H1 (cell line): Measurements from ENCODE around the gene SEC61G. TPM values are rescaled to one million over a fixed set of nuclear protein-coding genes. Genes with fewer than 3 reads are reported as not detected.
A peak's percentile ranks its signal among the peaks of the same experiment; 100 is the strongest.

Experiments
- CTCF ChIA-PET: fragments of 300-600 bp; sonication (Branson Sonifier 250); formaldehyde crosslinking; loops from one replicate; lab custom pipeline; 2021; ENCODE audit not compliant: partially characterized antibody; lab: Charles Lee
- POLR2A ChIA-PET: fragments of 300-600 bp; sonication (Branson Sonifier 250); formaldehyde crosslinking; loops from one replicate; lab custom pipeline; 2021; ENCODE audit warnings: inconsistent platforms; ENCODE audit not compliant: partially characterized antibody; lab: Charles Lee
- DNase-seq, 2 experiments: peaks; one replicate each; pipeline versions ENCODE4 v3.0.0 to v3.0.0-alpha.2; 2010 to 2022; ENCODE audit warnings: low spot score in 2 of 2, low read depth in 1 of 2, mixed read lengths in 1 of 2
- FAIRE-seq: peaks from 2 replicates; lab custom pipeline; 2011; peaks lifted over from hg19 to GRCh38; lab: Jason Lieb, UNC
- H2AFZ ChIP-seq: 2 replicates; pipeline ENCODE4 v1.8.1; 2012; ENCODE audit warnings: low read length, inconsistent platforms
- H2AK5ac ChIP-seq: 2 replicates; pipeline ENCODE4 v1.6.1; 2013; ENCODE audit warnings: low read depth, low read length
- H2BK120ac ChIP-seq: replicated peaks from 2 replicates; pipeline ENCODE3; 2013; ENCODE audit warnings: low read depth, low read length, inconsistent platforms
- H2BK12ac ChIP-seq: 2 replicates; pipeline ENCODE4 v1.6.1; 2013; ENCODE audit warnings: low read depth, low read length
- H2BK15ac ChIP-seq: 2 replicates; pipeline ENCODE4 v1.6.1; 2013; ENCODE audit warnings: low read length
- H2BK20ac ChIP-seq: 2 replicates; pipeline ENCODE4 v1.6.1; 2013; ENCODE audit warnings: low read length
- H2BK5ac ChIP-seq: 2 replicates; pipeline ENCODE4 v1.6.1; 2013; ENCODE audit warnings: low read depth, low read length
- H3K14ac ChIP-seq: 2 replicates; pipeline ENCODE4 v1.6.1; 2013; ENCODE audit warnings: inconsistent platforms; ENCODE audit not compliant: insufficient read length
- H3K18ac ChIP-seq: 2 replicates; pipeline ENCODE4 v1.6.1; 2013; ENCODE audit warnings: low read length; ENCODE audit errors: extremely low read depth
- H3K23ac ChIP-seq: 2 replicates; pipeline ENCODE4 v1.6.1; 2013; ENCODE audit warnings: inconsistent platforms; ENCODE audit not compliant: insufficient read length
- H3K23me2 ChIP-seq: 2 replicates; pipeline ENCODE4 v1.6.1; 2013; ENCODE audit warnings: low read depth, low read length
- H3K27ac ChIP-seq: 2 replicates; pipeline ENCODE4 v1.6.1; 2011; ENCODE audit warnings: low read depth, low read length, inconsistent platforms
- H3K27me3 ChIP-seq, 4 experiments: replicated peaks in 1 of 4; 1 replicate in 1 of 4; 2 replicates in 3 of 4; pipeline versions ENCODE4 v1.6.1 to v1.8.1; 2011 to 2013; ENCODE audit warnings: low read length in 3 of 4, mild to moderate bottlenecking in 3 of 4, inconsistent platforms in 2 of 4, mixed read lengths in 2 of 4, moderate library complexity in 1 of 4; ENCODE audit not compliant: control insufficient read depth in 3 of 4, insufficient read depth in 3 of 4; ENCODE audit errors: extremely low read depth in 1 of 4
- H3K36me3 ChIP-seq, 4 experiments: 2 replicates each; pipeline versions ENCODE4 v1.6.1 to v1.8.1; 2011 to 2013; ENCODE audit warnings: mild to moderate bottlenecking in 4 of 4, low read length in 3 of 4, moderate library complexity in 2 of 4, control low read depth in 1 of 4, inconsistent platforms in 1 of 4; ENCODE audit not compliant: insufficient read depth in 4 of 4, control insufficient read depth in 2 of 4
- H3K4ac ChIP-seq: replicated peaks from 2 replicates; pipeline ENCODE3; 2013; ENCODE audit warnings: low read length, low read depth, mixed read lengths, inconsistent platforms; ENCODE audit not compliant: insufficient read length
- H3K4me1 ChIP-seq, 4 experiments: replicated peaks in 1 of 4; 1 replicate in 1 of 4; 2 replicates in 3 of 4; pipeline versions ENCODE4 v1.6.1 to v1.8.1; 2011 to 2013; ENCODE audit warnings: low read length in 3 of 4, inconsistent platforms in 2 of 4, mixed read lengths in 1 of 4; ENCODE audit not compliant: insufficient read depth in 4 of 4, control insufficient read depth in 3 of 4
- H3K4me2 ChIP-seq, 2 experiments: 2 replicates each; pipeline versions ENCODE4 v1.6.1 to v1.8.1; 2011 to 2013; ENCODE audit warnings: low read depth in 2 of 2, low read length in 2 of 2, control low read depth in 1 of 2, inconsistent platforms in 1 of 2, mild to moderate bottlenecking in 1 of 2; ENCODE audit not compliant: insufficient read depth in 1 of 2
- H3K4me3 ChIP-seq, 4 experiments: fragments of 200-600, 300-600 bp in 1 of 4; sonication (generic), shearing (Covaris generic), sonication (Bioruptor Twin) in 1 of 4; 2 replicates each; pipeline versions ENCODE4 v1.5.1 to v1.8.1; 2011 to 2016; ENCODE audit warnings: low read length in 4 of 4, low read depth in 3 of 4, control low read depth in 2 of 4, inconsistent platforms in 2 of 4, mild to moderate bottlenecking in 2 of 4, mixed read lengths in 1 of 4, moderate library complexity in 1 of 4; ENCODE audit not compliant: insufficient read depth in 2 of 4; ENCODE audit errors: extremely low read depth in 1 of 4
- H3K56ac ChIP-seq: replicated peaks from 2 replicates; pipeline ENCODE3; 2013; ENCODE audit warnings: low read depth, mild to moderate bottlenecking, mixed read lengths, low read length, inconsistent platforms; ENCODE audit not compliant: insufficient read length
- H3K79me1 ChIP-seq: 2 replicates; pipeline ENCODE4 v1.6.1; 2013; ENCODE audit warnings: low read depth, low read length, control low read depth
- H3K79me2 ChIP-seq, 2 experiments: 2 replicates each; pipeline versions ENCODE4 v1.6.1 to v1.8.1; 2012 to 2013; ENCODE audit warnings: low read length in 2 of 2, mild to moderate bottlenecking in 2 of 2, inconsistent platforms in 1 of 2; ENCODE audit not compliant: insufficient read depth in 2 of 2, control insufficient read depth in 1 of 2
- H3K9ac ChIP-seq, 4 experiments: replicated peaks in 1 of 4; 1 replicate in 1 of 4; 2 replicates in 3 of 4; pipeline versions ENCODE4 v1.6.1 to v1.8.1; 2011 to 2013; ENCODE audit warnings: low read depth in 3 of 4, low read length in 3 of 4, control low read depth in 2 of 4, mild to moderate bottlenecking in 2 of 4, moderate library complexity in 2 of 4, inconsistent platforms in 1 of 4; ENCODE audit errors: extremely low read depth in 1 of 4
- H3K9me3 ChIP-seq, 2 experiments: 2 replicates each; pipeline versions ENCODE4 v1.6.1 to v1.8.1; 2012 to 2013; ENCODE audit warnings: mild to moderate bottlenecking in 2 of 2, moderate library complexity in 2 of 2, control low read depth in 1 of 2, inconsistent platforms in 1 of 2, low read depth in 1 of 2, low read length in 1 of 2, mixed read lengths in 1 of 2; ENCODE audit not compliant: insufficient read depth in 2 of 2
- H4K20me1 ChIP-seq, 2 experiments: replicated peaks in 1 of 2; 2 replicates each; pipeline versions ENCODE3 to v1.8.1; 2011 to 2013; ENCODE audit warnings: inconsistent platforms in 2 of 2, low read length in 2 of 2, mild to moderate bottlenecking in 1 of 2; ENCODE audit not compliant: insufficient read depth in 2 of 2, control insufficient read depth in 1 of 2
- H4K5ac ChIP-seq: 2 replicates; pipeline ENCODE4 v1.6.1; 2013; ENCODE audit warnings: low read length, low read depth, mixed read lengths, inconsistent platforms; ENCODE audit not compliant: insufficient read length
- H4K8ac ChIP-seq: 2 replicates; pipeline ENCODE4 v1.8.0; 2013; ENCODE audit warnings: mild to moderate bottlenecking, moderate library complexity, low read length, inconsistent platforms; ENCODE audit not compliant: insufficient read depth; ENCODE audit errors: extremely low read depth
- H4K91ac ChIP-seq: replicated peaks from 2 replicates; pipeline ENCODE3; 2013; ENCODE audit warnings: low read length, mixed read lengths, inconsistent platforms; ENCODE audit not compliant: insufficient read length
- ASH2L ChIP-seq: fragments of 200-600, 300-600 bp; sonication (generic); IDR thresholded peaks from one replicate; pipeline ENCODE4 v1.7.1; 2017; ENCODE audit warnings: low read length
- GABPA ChIP-seq: IDR thresholded peaks from 2 replicates; pipeline ENCODE4 v1.6.1; 2011; ENCODE audit warnings: mild to moderate bottlenecking, low read length, moderate library complexity, borderline replicate concordance; ENCODE audit not compliant: insufficient read depth
- HDAC2 ChIP-seq, 2 experiments: fragments of 300-600 bp in 1 of 2; sonication (generic) in 1 of 2; IDR thresholded peaks; 2 replicates each; pipeline ENCODE4 v1.6.1; 2011 to 2012; ENCODE audit warnings: low read depth in 2 of 2, low read length in 2 of 2, mild to moderate bottlenecking in 2 of 2, moderate library complexity in 2 of 2, borderline replicate concordance in 1 of 2, inconsistent platforms in 1 of 2
- NRF1 ChIP-seq: IDR thresholded peaks from 2 replicates; pipeline ENCODE4 v1.6.1; 2011; ENCODE audit warnings: mild to moderate bottlenecking, low read depth, low read length, improper control_type of control experiment
- PHF8 ChIP-seq: fragments of 200-600 bp; sonication (generic); conservative IDR thresholded peaks from 2 replicates; pipeline ENCODE4 v1.7.1; 2012; ENCODE audit warnings: low read depth, mild to moderate bottlenecking, inconsistent platforms, low read length, moderate library complexity
- TBP ChIP-seq: IDR thresholded peaks from 2 replicates; pipeline ENCODE4 v1.6.1; 2011; ENCODE audit warnings: low read depth, low read length, improper control_type of control experiment
- ZNF274 ChIP-seq: IDR thresholded peaks from 2 replicates; pipeline ENCODE4 v1.7.0; 2012; ENCODE audit warnings: low read length, borderline replicate concordance; ENCODE audit errors: extremely low read depth
- WGBS, 2 experiments: shearing (Covaris generic) in 1 of 2; methylation state at CpG; one replicate each; pipeline versions ENCODE4 v1.1.6 to v1.1.7; 2013 to 2015; ENCODE audit warnings: low lambda C conversion rate in 2 of 2, mixed read lengths in 2 of 2, inconsistent platforms in 1 of 2, low coverage in 1 of 2, missing lambda C conversion rate in 1 of 2; ENCODE audit not compliant: insufficient replicate concordance in 2 of 2, insufficient coverage in 1 of 2, insufficient read length in 1 of 2; ENCODE audit errors: extremely low coverage in 1 of 2, missing lambda C conversion rate in 1 of 2; 5-methylcytosine and 5-hydroxymethylcytosine counted together
- long read RNA-seq, 2 experiments: library from RNA in 1 of 2; library from capped mRNA in 1 of 2; stranded (forward); transcript quantifications; one replicate each; pipeline ENCODE4 v2.0.0, GENCODE V29; 2021; ENCODE audit warnings: inconsistent platforms in 1 of 2
- polyA minus RNA-seq, 3 experiments: library from RNA; depleted of rRNA, polyadenylated mRNA; stranded (reverse); fragments of >200 nt; gene quantifications; 1 replicate in 2 of 3; 2 replicates in 1 of 3; pipeline ENCODE4 v1.2.3, GENCODE V29; 2011
- polyA plus RNA-seq, 7 experiments: library from polyadenylated mRNA; depleted of rRNA in 3 of 7; stranded (reverse) in 5 of 7; unstranded in 2 of 7; fragments of >200 nt in 5 of 7; fragments of 200-250 nt in 2 of 7; gene quantifications; 1 replicate in 5 of 7; 2 replicates in 1 of 7; 4 replicates in 1 of 7; pipeline versions ENCODE4 v1.2.1 to v1.2.3, GENCODE V29; 2011 to 2013; ENCODE audit warnings: missing spikeins in 2 of 7, mixed read lengths in 2 of 7
- total RNA-seq: library from RNA; stranded (reverse); fragmentation: NEBNext Ultra II Directional; extraction: Animal tissue kit (Norgen Biotek cat#: 25700); gene quantifications from 2 replicates; pipeline ENCODE4 v1.2.1, GENCODE V29; 2021

SEC61G gene
- total RNA-seq, result 142 and 156 TPM in 2 replicates
- polyA plus RNA-seq (2011; rRNA removed), result 112 and 274 TPM in 2 replicates
- polyA plus RNA-seq (2011; cell fraction: cytosol; rRNA removed), result 235 TPM
- 17.2 TPM for polyA plus RNA-seq (2011; cell fraction: nucleus; rRNA removed)
- polyA plus RNA-seq (2012, experiment 1 of 2), result 206 to 397 TPM (median 290 TPM) in 4 replicates
- 231 TPM for polyA plus RNA-seq (2012, experiment 2 of 2)
- polyA plus RNA-seq (2013, experiment 1 of 2), result 240 TPM
- 255 TPM for polyA plus RNA-seq (2013, experiment 2 of 2)
- polyA minus RNA-seq (2011; rRNA and poly(A)+ RNA removed), result 48.7 and 56.0 TPM in 2 replicates
- 51.8 TPM for polyA minus RNA-seq (2011; cell fraction: cytosol; rRNA and poly(A)+ RNA removed)
- polyA minus RNA-seq (2011; cell fraction: nucleus; rRNA and poly(A)+ RNA removed), result 25.3 TPM
- long read RNA-seq, experiment 1, transcript SEC61G-202 (4 exons, 459 nt), result minor isoform, 27 of 337 reads
- long read RNA-seq, experiment 1, transcript SEC61G-201 (4 exons, 462 nt), result major isoform, 202 of 337 reads
- long read RNA-seq, experiment 1, transcript SEC61G-204 (4 exons, 512 nt), result minor isoform, 6 of 337 reads
- long read RNA-seq, experiment 1, partial matches to known transcripts, result 78 of 337 reads
- long read RNA-seq, experiment 1, other reads (novel, unspliced or antisense), result 23 of 337 reads
- long read RNA-seq, experiment 2, result 0 reads

GRCh38 chr7:54758702-54759592 lies at the start of gene SEC61G:
TSS of gene SEC61G (minus strand) at chr7:54759211. CDS start at chr7:54757588, 1,623 bp downstream.
- H3K56ac ChIP-seq, result no peak within 1 kb of the TSS
- H4K20me1 ChIP-seq, result peaks cover 2 to 5% of the 10 kb centered on the region in 2 experiments
- WGBS, 2 experiments, result 2% methylated on average over 66 of the region's 72 CpGs; no CpG with 5 or more reads in 1 of the 2 experiments
- peak within 1 kb of the TSS; percentile 71 for H3K27ac ChIP-seq
- H3K79me2 ChIP-seq, result peaks cover 16 to 53% of the 10 kb centered on the region in 2 experiments
- no peaks in the 10 kb centered on the region for H3K23me2 ChIP-seq
- peak within 1 kb of the TSS; percentile 84 to 93 (median 88) for H3K9ac ChIP-seq
- H2BK15ac ChIP-seq, result no peak within 1 kb of the TSS
- no peaks in the 10 kb centered on the region for H3K27me3 ChIP-seq
- H2BK5ac ChIP-seq, result peak within 1 kb of the TSS; percentile 32; the same call in 1 of the 2 replicates
- H4K8ac ChIP-seq, result peak within 1 kb of the TSS; percentile 71; the same call in 1 of the 2 replicates
- no peak within 1 kb of the TSS for H2AK5ac ChIP-seq
- H3K4me2 ChIP-seq, result peak within 1 kb of the TSS; percentile 78 to 92
- H3K14ac ChIP-seq, result no peak within 1 kb of the TSS
- no peak within 1 kb of the TSS for H3K4ac ChIP-seq
- no peak within 1 kb of the TSS; the same call in 1 of the 2 replicates for H2AFZ ChIP-seq
- no peak within 1 kb of the TSS for H3K23ac ChIP-seq
- H3K4me3 ChIP-seq, result peak within 1 kb of the TSS; percentile 73 to 100 (median 92)
- no peak within 1 kb of the TSS for H2BK120ac ChIP-seq
- DNase-seq (peak; percentile 90 to 96), FAIRE-seq (peak; percentile 24)
- peak within 1 kb of the TSS; percentile 7; the same call in 1 of the 2 replicates for H3K18ac ChIP-seq
- no peaks in the 10 kb centered on the region; a peak in 1 of 7 replicates for H3K4me1 ChIP-seq
- no peak within 1 kb of the TSS for H2BK20ac ChIP-seq
- no peaks in the 10 kb centered on the region for H3K79me1 ChIP-seq
- peak within 1 kb of the TSS; percentile 22 for H4K5ac ChIP-seq
- H3K36me3 ChIP-seq, result peaks cover 4 to 29% (median 5%) of the 10 kb centered on the region in 4 experiments; a peak in 7 of 8 replicates
- CTCF ChIA-PET, result interaction anchor here (0.7 to 1.6 kb wide), 2 partner anchors 10 to 15 kb away, joined by 3 to 4 read pairs; no protein-coding TSS in a partner anchor
- peak within 1 kb of the TSS; percentile 31 for H4K91ac ChIP-seq
- POLR2A ChIA-PET, result interaction anchor here (0.8 to 2.4 kb wide), 10 partner anchors 9 to 497 kb away, joined by 3 to 10 read pairs (median 4); no protein-coding TSS in a partner anchor
- H3K9me3 ChIP-seq, result no peaks in the 10 kb centered on the region
- no peak within 1 kb of the TSS for H2BK12ac ChIP-seq
- TF ChIP-seq ZNF274 (no peak), PHF8 (peak; percentile 89), HDAC2 (IDR thresholded peaks at IDR 0.05; ENCODE audit: borderline replicate concordance in 1 of 2, low read depth in 2 of 2, low read length in 2 of 2) (0 out of 4 replicates have a peak, but pooled peaks of 1 of the 2 experiments have one; percentile 56), TBP (peak; percentile 88), GABPA (peak; percentile 94), NRF1 (peak; percentile 92), ASH2L (peak; percentile 96)
